NAMALWA (cell line): ENCODE results near the gene ZC3H4.

Source experiments
- DNase-seq: peaks from one replicate; pipeline ENCODE4 v3.0.0-alpha.2; 2015; ENCODE audit warnings: low spot score

Gene ZC3H4

GRCh38 chr19:47020992-47021496 lies 92.5 kb downstream of the ZC3H4 start:
- DNase-seq = no peak

- DNase-seq = no peak
Measured at GRCh38 chr19:47020132-47020805, 93.3 kb downstream of the ZC3H4 start.

- DNase-seq = no peak
Measured at GRCh38 chr19:47019431-47020041, 94.0 kb downstream of the ZC3H4 start, which contains the start of gene NPAS1. Gene NPAS1, plus strand, starts transcription at chr19:47019837. Its CDS starts 1,211 bp downstream, at chr19:47021048.

GRCh38 chr19:47018923-47019322 lies 94.7 kb downstream of the ZC3H4 start:
- DNase-seq = no peak
